Measurements from ENCODE around the gene TOMM6.

DNA sequence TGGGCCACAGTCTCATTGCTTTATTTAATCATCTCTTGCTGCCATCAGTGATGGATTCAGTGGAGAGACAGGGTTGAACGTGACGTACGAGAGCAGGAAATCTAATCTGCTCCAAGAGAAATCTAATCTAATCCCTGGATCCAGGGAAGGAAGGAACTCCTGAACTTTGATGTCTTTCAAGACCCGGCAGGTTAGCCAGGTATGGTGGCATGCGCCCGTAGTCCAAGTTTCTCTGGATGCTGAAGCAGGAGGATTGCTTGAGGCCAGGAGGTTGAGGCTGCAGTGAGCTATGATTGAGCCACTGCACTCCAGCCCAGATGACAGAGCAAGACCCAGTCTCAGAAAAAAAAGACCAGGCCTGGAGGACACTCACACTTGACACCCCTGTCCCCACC, 28.9 kb upstream of the TOMM6 start:
- TF ChIP-seq, protein P1, sequence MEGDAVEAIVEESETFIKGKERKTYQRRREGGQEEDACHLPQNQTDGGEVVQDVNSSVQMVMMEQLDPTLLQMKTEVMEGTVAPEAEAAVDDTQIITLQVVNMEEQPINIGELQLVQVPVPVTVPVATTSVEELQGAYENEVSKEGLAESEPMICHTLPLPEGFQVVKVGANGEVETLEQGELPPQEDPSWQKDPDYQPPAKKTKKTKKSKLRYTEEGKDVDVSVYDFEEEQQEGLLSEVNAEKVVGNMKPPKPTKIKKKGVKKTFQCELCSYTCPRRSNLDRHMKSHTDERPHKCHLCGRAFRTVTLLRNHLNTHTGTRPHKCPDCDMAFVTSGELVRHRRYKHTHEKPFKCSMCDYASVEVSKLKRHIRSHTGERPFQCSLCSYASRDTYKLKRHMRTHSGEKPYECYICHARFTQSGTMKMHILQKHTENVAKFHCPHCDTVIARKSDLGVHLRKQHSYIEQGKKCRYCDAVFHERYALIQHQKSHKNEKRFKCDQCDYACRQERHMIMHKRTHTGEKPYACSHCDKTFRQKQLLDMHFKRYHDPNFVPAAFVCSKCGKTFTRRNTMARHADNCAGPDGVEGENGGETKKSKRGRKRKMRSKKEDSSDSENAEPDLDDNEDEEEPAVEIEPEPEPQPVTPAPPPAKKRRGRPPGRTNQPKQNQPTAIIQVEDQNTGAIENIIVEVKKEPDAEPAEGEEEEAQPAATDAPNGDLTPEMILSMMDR (IDR thresholded peaks at IDR 0.05; ENCODE audit: insufficient read depth, low read length, poor library complexity, severe bottlenecking), result no peak
- no peak for TF ChIP-seq EZH2phosphoT487 (conservative IDR thresholded peaks at IDR 0.05; ENCODE audit: low read length)

Measured in SU-DHL-6 (cell line).